Measurements from ENCODE around the gene ANG. TPM values are rescaled to one million over a fixed set of nuclear protein-coding genes. Genes with fewer than 3 reads are reported as not detected.

ANG gene
- total and polyA plus RNA-seq, 2 of the 8 experiments (the other 6 are each of a cell fraction or from before 2014, with no cell fraction given): 2.2 to 4.6 TPM

GRCh38 chr14:20679907-20680306, 8.7 kb upstream of the ANG start:
- Histone ChIP-seq H2BK5ac (ENCODE audit: low read depth, low read length) (no peak overlapping the region), H3K4me2 (ENCODE audit: insufficient read depth in 1 of 2, low read depth in 2 of 2, low read length in 2 of 2) (peak overlapping the region in 1 of 2 experiments; percentile 60; a peak in 1 of 4 replicates), H3K79me2 (ENCODE audit: control insufficient read depth in 1 of 2, insufficient read depth in 2 of 2, low read length in 2 of 2) (no peaks in the 10 kb centered on the region), H3K9me3 (ENCODE audit: insufficient read depth in 2 of 2, low read depth in 1 of 2, low read length in 1 of 2) (no peaks in the 10 kb centered on the region), H4K91ac (replicated peaks; ENCODE audit: insufficient read length, low read length) (no peak overlapping the region), H3K23ac (ENCODE audit: insufficient read length) (no peak overlapping the region), H2BK12ac (ENCODE audit: low read depth, low read length) (no peak overlapping the region), H3K27me3 (replicated peaks in 1 of 4; ENCODE audit: control insufficient read depth in 3 of 4, extremely low read depth in 1 of 4, insufficient read depth in 3 of 4, low read length in 3 of 4) (no peaks in the 10 kb centered on the region), H2AK5ac (ENCODE audit: low read depth, low read length) (no peak overlapping the region), H4K20me1 (replicated peaks in 1 of 2; ENCODE audit: control insufficient read depth in 1 of 2, insufficient read depth in 2 of 2, low read length in 2 of 2) (no peaks in the 10 kb centered on the region), H3K27ac (ENCODE audit: low read depth, low read length) (no peak overlapping the region), H2BK120ac (replicated peaks; ENCODE audit: low read depth, low read length) (no peak overlapping the region), H3K18ac (ENCODE audit: extremely low read depth, low read length) (no peak overlapping the region), H3K4ac (replicated peaks; ENCODE audit: insufficient read length, low read depth, low read length) (no peak overlapping the region), H3K4me1 (replicated peaks in 1 of 4; ENCODE audit: control insufficient read depth in 3 of 4, insufficient read depth in 4 of 4, low read length in 3 of 4) (peaks cover 0 to 9% (median 4%) of the 10 kb centered on the region in 4 experiments; a peak in 5 of 7 replicates), H3K79me1 (ENCODE audit: low read depth, low read length) (no peaks in the 10 kb centered on the region), H3K56ac (replicated peaks; ENCODE audit: insufficient read length, low read depth, low read length) (no peak overlapping the region), H2AFZ (ENCODE audit: low read length) (no peak overlapping the region; the same call in 1 of the 2 replicates), H3K9ac (replicated peaks in 1 of 4; ENCODE audit: extremely low read depth in 1 of 4, low read depth in 3 of 4, low read length in 3 of 4) (no peak overlapping the region), H3K14ac (ENCODE audit: insufficient read length) (no peak overlapping the region), H3K4me3 (ENCODE audit: extremely low read depth in 1 of 4, insufficient read depth in 2 of 4, low read depth in 3 of 4, low read length in 4 of 4) (peak overlapping the region in 1 of 4 experiments; percentile 96; a peak in 2 of 8 replicates), H2BK20ac (ENCODE audit: low read length) (no peak overlapping the region), H3K36me3 (ENCODE audit: control insufficient read depth in 2 of 4, insufficient read depth in 4 of 4, low read length in 3 of 4) (no peaks in the 10 kb centered on the region), H4K8ac (ENCODE audit: extremely low read depth, insufficient read depth, low read length) (no peak overlapping the region), H2BK15ac (ENCODE audit: low read length) (no peak overlapping the region), H4K5ac (ENCODE audit: insufficient read length, low read depth, low read length) (no peak overlapping the region), H3K23me2 (ENCODE audit: low read depth, low read length) (peaks cover 24% of the 10 kb centered on the region)
- TF ChIP-seq ATF3 (IDR thresholded peaks at IDR 0.05; ENCODE audit: insufficient read depth, low read depth, low read length) (0 out of 2 replicates have a peak, but pooled peaks have one; percentile 35), KDM5A (IDR thresholded peaks at IDR 0.05; ENCODE audit: low read length) (no peak), CHD1 (IDR thresholded peaks at IDR 0.05; ENCODE audit: low read depth, low read length) (no peak), CEBPB (IDR thresholded peaks at IDR 0.05; ENCODE audit: low read depth, low read length) (no peak), EGR1 (IDR thresholded peaks at IDR 0.05; ENCODE audit: borderline replicate concordance, low read depth, low read length) (no peak), YY1 (IDR thresholded peaks at IDR 0.05; ENCODE audit: low read depth, low read length) (no peak), USF2 (IDR thresholded peaks at IDR 0.05; ENCODE audit: low read length) (peak; percentile 79)
- CTCF ChIA-PET (ENCODE audit: partially characterized antibody): interaction anchor here (0.7 to 16.7 kb wide), 10 partner anchors 11 to 179 kb away, joined by 3 to 282 read pairs (median 8); partner anchors contain the start of gene RNASE1
- 73% methylated on average over 1 of the region's 1 CpG; no CpG with 5 or more reads in 1 of the 2 experiments for WGBS, 2 experiments (ENCODE audit: extremely low coverage in 1 of 2, insufficient coverage in 1 of 2, insufficient read length in 1 of 2, insufficient replicate concordance in 2 of 2, low coverage in 1 of 2, low lambda C conversion rate in 2 of 2, missing lambda C conversion rate in 1 of 2)
- DNase-seq (ENCODE audit: low read depth in 1 of 2, low spot score in 2 of 2): peak in 1 of 2 experiments; percentile 66
- FAIRE-seq: no peak
- POLR2A ChIA-PET (ENCODE audit: partially characterized antibody): interaction anchor here (0.6 to 2.3 kb wide), 5 partner anchors 15 to 210 kb away, joined by 3 to 8 read pairs (median 6); no protein-coding TSS in a partner anchor
